Measurements from ENCODE around the gene KRT74. TPM values are rescaled to one million over a fixed set of nuclear protein-coding genes. Genes with fewer than 3 reads are reported as not detected.

Gene KRT74
- total RNA-seq, 2 experiments from 2014 or later, result not detected

- H3K27ac ChIP-seq (ENCODE audit: low read depth, low read length, poor library complexity, severe bottlenecking), result no peak overlapping the region
These were observed 39.9 kb upstream of the KRT74 start for GRCh38 chr12:52613384-52614030.

GRCh38 chr12:52612431-52613383 lies 39.1 kb upstream of the KRT74 start:
- intact Hi-C loops (cut with micrococcal nuclease; ENCODE audit: unreplicated experiment), result no loop called here
- no peak for TF ChIP-seq EZH2phosphoT487 (IDR thresholded peaks at IDR 0.05; ENCODE audit: borderline replicate concordance, low read depth, low read length)
- no peak for TF ChIP-seq CTCF (conservative IDR thresholded peaks at IDR 0.05; ENCODE audit: low read length)
- Histone ChIP-seq H3K4me3 (ENCODE audit: low read depth, low read length, poor library complexity, severe bottlenecking) (no peak overlapping the region), H3K36me3 (ENCODE audit: insufficient read depth, low read length) (no peaks in the 10 kb centered on the region), H3K4me2 (ENCODE audit: low read length) (no peak overlapping the region), H3K9me3 (ENCODE audit: low read length) (no peaks in the 10 kb centered on the region), H3K79me2 (ENCODE audit: insufficient read depth, low read depth, low read length) (no peaks in the 10 kb centered on the region), H3K27ac (ENCODE audit: low read depth, low read length, poor library complexity, severe bottlenecking) (no peak overlapping the region), H3K9me2 (ENCODE audit: insufficient read depth, low read length) (no peaks in the 10 kb centered on the region), H2AFZ (ENCODE audit: low read length) (no peak overlapping the region), H4K20me1 (ENCODE audit: insufficient read depth, low read length) (no peaks in the 10 kb centered on the region), H3K4me1 (ENCODE audit: insufficient read depth, low read length, poor library complexity, severe bottlenecking) (no peaks in the 10 kb centered on the region)
- POLR2A ChIA-PET, result no interaction called here
- no TSS peak for BruUV-seq (replicated peaks)
- no peak for DNase-seq (ENCODE audit: low spot score)
- CTCF ChIA-PET (ENCODE audit: unreplicated experiment), result no interaction called here

More at GRCh38 chr12:52613384-52614030, 39.9 kb upstream of the KRT74 start:
- Histone ChIP-seq H3K4me1 (ENCODE audit: insufficient read depth, low read length, poor library complexity, severe bottlenecking) (no peaks in the 10 kb centered on the region), H2AFZ (ENCODE audit: low read length) (no peak overlapping the region), H3K9me2 (ENCODE audit: insufficient read depth, low read length) (no peaks in the 10 kb centered on the region), H3K9me3 (ENCODE audit: low read length) (no peaks in the 10 kb centered on the region), H4K20me1 (ENCODE audit: insufficient read depth, low read length) (no peaks in the 10 kb centered on the region), H3K4me2 (ENCODE audit: low read length) (no peak overlapping the region), H3K79me2 (ENCODE audit: insufficient read depth, low read depth, low read length) (no peaks in the 10 kb centered on the region), H3K4me3 (ENCODE audit: low read depth, low read length, poor library complexity, severe bottlenecking) (no peak overlapping the region), H3K36me3 (ENCODE audit: insufficient read depth, low read length) (no peaks in the 10 kb centered on the region)
- CTCF ChIA-PET (ENCODE audit: unreplicated experiment), result no interaction called here
- no TSS peak for BruUV-seq (replicated peaks)
- POLR2A ChIA-PET, result no interaction called here
- no peak for DNase-seq (ENCODE audit: low spot score)
- intact Hi-C loops (cut with micrococcal nuclease; ENCODE audit: unreplicated experiment), result no loop called here
- TF ChIP-seq CTCF (conservative IDR thresholded peaks at IDR 0.05; ENCODE audit: low read length) (no peak), EZH2phosphoT487 (IDR thresholded peaks at IDR 0.05; ENCODE audit: borderline replicate concordance, low read depth, low read length) (no peak)

- intact Hi-C loops (cut with micrococcal nuclease; ENCODE audit: unreplicated experiment), result no loop called here
- no peaks in the 10 kb centered on the region for H3K9me3 ChIP-seq (ENCODE audit: low read length)
- no peak for TF ChIP-seq CTCF (conservative IDR thresholded peaks at IDR 0.05; ENCODE audit: low read length)
- no peak for TF ChIP-seq EZH2phosphoT487 (IDR thresholded peaks at IDR 0.05; ENCODE audit: borderline replicate concordance, low read depth, low read length)
- no peaks in the 10 kb centered on the region for H3K79me2 ChIP-seq (ENCODE audit: insufficient read depth, low read depth, low read length)
- H3K27ac ChIP-seq (ENCODE audit: low read depth, low read length, poor library complexity, severe bottlenecking), result no peak overlapping the region
- H4K20me1 ChIP-seq (ENCODE audit: insufficient read depth, low read length), result no peaks in the 10 kb centered on the region
- ChIA-PET CTCF (ENCODE audit: unreplicated experiment) (no interaction called here), POLR2A (no interaction called here)
- H3K4me2 ChIP-seq (ENCODE audit: low read length), result no peak overlapping the region
- H2AFZ ChIP-seq (ENCODE audit: low read length), result no peak overlapping the region
- no peak for DNase-seq (ENCODE audit: low spot score)
- H3K9me2 ChIP-seq (ENCODE audit: insufficient read depth, low read length), result no peaks in the 10 kb centered on the region
- no TSS peak for BruUV-seq (replicated peaks)
- no peaks in the 10 kb centered on the region for H3K36me3 ChIP-seq (ENCODE audit: insufficient read depth, low read length)
- H3K4me3 ChIP-seq (ENCODE audit: low read depth, low read length, poor library complexity, severe bottlenecking), result no peak overlapping the region
- H3K4me1 ChIP-seq (ENCODE audit: insufficient read depth, low read length, poor library complexity, severe bottlenecking), result no peaks in the 10 kb centered on the region
These were observed 37.4 kb upstream of the KRT74 start for GRCh38 chr12:52611080-52611468.
